COR-L47 (cell line): Measurements from ENCODE around the gene WSCD2.

ENCODE experiments used
- DNase-seq: peaks from one replicate; lab custom pipeline; 2025; lab: John Stamatoyannopoulos, UW

Gene WSCD2

GRCh38 chr12:108109504-108109903, 19.6 kb upstream of the WSCD2 start:
- DNase-seq = no peak

DNA sequence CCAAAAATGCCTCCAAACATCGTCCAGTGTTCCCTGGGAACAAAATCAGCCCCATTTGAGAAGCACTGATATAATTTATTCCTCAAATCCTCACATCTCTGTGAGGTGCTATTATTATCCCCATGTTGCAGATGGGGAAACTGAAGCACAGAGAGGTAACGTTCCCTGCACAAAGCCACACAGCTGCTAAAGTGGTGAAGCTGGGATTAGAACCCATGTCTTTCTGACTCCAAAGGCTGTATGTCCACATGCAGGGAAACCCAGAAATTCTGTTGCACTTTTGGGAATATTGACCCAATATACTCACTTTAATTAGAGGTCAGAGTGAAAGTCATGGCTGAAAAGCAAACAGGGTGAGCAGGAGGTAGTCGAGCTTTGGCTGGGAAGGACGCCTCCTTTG, 19.1 kb upstream of the WSCD2 start:
- no peak for DNase-seq

GRCh38 chr12:108110844-108111243, 18.2 kb upstream of the WSCD2 start:
- no peak for DNase-seq

GRCh38 chr12:108112832-108113556, 16.1 kb upstream of the WSCD2 start:
- no peak for DNase-seq

DNA sequence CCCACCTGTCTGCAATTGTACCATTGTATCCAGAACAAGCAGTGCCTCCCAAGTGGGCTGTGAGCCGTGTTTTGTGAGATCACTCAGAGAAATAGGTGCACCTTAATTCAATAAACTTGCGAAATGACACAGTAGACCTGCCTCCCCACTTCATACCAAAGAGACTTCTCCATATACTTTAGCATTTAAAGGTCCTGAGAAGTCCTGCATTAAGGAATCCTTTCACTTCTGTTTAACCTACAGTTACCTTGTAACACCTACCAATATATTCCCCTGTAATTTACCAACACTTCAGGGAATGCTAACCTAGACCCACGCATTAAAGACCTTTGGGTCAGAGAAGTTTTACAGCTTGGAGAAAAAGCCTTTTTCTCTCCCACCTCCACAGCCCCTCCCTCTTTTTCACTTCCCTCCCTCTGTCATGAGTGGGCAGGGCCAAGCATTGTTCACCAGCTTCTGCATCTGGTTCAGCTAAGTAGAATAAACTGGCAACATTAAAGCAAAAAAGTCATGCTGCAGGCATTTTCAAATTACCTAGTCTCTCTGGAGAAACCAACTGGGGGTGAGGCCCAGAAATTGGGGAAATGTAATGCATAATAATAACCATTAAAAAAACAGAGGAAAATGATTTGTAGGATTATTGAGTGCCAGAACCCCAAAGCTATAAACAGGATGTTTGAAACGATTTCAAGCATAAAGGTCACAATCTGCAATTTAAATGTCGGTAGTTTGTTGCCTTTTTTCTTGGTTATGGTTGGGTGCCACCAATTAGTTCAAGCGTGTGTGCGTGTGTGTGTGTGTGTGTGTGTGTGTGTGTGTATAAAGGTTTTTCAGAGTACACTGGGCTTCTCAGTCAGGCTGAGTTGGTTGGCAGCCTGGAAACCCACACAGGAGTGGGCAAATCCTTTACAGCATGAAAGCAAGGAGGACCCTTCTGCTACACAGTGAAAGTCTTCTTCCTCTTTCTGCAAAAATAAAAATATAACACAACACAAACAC, 13.7 kb upstream of the WSCD2 start:
- DNase-seq = no peak

GRCh38 chr12:108116254-108116653, 12.8 kb upstream of the WSCD2 start:
- DNase-seq = no peak

DNA sequence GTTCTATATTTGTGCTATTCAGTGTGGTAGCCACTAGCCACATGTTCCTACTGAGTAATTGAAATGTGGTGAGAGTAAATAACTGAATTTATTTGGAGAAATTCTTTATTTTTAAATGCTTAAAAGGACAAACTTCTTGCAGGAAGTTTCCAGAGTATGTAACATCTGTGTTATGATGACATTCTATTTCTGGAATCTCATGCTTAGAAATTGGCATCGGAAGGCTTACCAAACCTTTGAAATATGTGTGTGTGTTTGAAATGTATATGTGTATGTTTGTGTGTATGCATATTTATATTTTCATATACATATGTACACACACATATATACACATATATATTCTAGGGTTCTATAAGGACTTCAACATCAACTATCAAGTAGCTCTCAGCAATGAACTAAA, 12.4 kb upstream of the WSCD2 start:
- no peak for DNase-seq

GRCh38 chr12:108117163-108117849, 11.8 kb upstream of the WSCD2 start:
- no peak for DNase-seq

DNA sequence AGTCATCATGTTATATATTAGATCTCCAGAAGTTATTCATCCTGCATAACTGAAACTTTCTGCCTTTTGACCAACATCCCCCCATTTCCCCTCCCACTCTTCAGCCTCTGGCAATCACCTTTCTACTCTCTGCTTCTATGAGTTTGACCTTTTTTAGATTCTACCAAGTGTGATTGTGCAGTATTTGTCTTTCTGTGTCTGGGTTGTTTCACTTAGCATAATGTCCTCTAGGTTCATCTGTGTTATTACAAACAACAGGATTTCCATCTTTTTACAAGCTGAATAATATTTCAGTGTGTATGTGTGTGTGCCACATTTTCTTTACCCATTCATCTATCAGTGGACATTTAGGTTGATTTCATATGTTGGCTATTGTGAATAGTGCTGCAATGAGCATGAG, 11.2 kb upstream of the WSCD2 start:
- no peak for DNase-seq

DNA sequence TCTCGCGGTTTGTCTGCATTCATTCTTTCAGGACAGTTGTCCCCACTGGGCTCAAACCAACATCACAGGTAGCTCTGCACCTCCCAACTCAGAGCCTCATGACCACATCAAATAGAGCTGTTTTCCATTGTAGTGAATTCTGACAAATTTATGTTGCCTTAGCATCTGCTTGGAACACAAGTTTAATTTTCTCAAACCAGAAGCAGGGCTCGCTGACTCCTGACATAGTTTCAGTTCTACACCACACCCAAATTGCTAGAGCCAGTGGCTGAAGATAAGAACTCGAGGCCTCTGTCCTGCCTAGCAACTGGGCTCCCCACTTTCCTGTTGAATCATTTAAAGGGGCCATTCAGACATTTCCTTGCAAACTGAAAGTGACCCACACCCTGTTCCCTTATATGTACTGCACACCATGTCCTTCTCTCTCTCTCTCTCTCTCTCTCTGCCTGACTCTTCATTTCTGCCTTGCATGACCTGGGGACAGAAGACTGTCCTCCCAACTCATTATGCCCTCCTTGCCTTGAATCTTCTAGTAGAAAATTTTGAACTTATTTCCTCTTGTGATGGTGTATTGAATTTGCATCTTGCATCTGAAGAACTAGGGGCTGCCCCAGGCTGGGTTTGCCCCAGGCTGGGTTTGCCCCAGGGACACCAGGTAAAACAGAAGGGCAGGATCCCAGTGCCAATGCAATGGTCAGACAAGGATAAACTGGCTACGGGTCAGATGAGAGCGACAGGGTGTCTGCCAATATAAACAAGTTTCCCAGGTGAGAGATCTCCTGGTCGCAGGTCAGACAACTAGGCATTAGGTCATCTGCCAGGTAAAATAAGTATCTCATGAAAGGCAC, 9.7 kb upstream of the WSCD2 start:
- DNase-seq = no peak

GRCh38 chr12:108119974-108120862, 8.9 kb upstream of the WSCD2 start:
- no peak for DNase-seq

DNA sequence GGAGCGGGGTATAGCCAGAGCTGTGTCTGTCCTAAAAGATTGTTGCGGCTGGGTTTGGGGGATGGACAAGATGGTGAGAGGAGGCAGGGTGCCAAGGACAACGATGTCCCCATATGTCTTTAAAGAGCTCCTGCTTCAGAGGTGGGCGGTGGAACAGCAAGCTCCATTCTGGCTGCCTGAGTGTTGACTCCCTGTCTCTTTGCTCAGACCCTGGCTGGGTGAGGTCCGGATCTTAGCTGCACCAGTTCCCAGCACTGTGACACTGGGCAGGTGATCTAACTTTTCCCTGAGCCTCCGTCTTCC, 8.3 kb upstream of the WSCD2 start:
- no peak for DNase-seq

DNA sequence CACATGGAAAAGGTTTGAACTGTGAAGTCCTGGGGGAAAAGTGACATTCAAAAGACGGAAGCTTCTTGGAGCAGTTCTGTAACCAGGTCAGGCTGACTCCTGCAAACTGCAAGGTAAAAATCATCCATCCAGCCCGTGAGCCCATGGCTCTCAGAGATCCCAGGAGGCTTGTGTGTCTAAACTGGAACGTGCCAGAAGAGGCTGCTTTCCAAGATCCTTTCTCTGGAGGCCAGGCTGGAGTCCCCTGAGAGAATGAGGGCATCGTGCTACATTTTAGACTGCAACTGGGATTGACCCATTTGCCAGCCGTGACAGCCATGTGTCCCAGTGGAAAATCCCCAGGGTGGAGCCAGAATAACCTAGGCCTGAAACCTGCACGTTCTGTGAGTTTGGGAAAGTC, 7.8 kb upstream of the WSCD2 start:
- no peak for DNase-seq

DNA sequence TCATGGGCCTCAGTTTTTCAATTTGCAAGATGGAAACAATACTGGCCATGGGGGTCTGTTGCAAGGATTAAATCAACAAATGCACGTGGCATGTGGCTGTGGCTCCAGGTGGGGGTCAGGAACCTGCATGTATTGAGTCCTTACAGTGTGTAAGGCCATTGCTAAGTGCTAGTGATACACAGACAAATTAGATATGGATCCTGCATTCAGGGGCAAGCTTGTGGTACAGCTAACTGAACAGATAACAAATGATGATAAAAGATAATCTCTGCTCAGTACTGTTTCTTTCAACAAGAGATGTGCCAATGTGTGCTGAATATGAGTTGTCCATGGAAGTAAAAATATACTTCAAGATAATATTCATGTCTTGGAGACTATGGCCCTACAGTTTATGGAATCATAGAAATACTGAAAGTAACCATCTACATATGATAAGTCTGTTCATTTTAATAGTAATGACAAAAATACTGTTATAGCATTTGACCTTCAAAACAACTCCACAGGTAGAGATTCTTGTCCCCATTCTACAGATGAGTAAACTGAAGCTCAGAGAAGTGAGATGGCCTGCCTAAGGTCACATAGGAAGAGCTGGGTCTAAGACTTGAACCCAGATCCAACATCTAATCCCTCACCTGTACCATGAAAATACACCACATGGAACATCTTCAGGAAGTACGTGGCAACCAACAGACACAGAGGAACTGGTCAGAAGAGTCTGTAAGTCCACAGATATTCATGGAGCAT, 7.2 kb upstream of the WSCD2 start:
- no peak for DNase-seq

DNA sequence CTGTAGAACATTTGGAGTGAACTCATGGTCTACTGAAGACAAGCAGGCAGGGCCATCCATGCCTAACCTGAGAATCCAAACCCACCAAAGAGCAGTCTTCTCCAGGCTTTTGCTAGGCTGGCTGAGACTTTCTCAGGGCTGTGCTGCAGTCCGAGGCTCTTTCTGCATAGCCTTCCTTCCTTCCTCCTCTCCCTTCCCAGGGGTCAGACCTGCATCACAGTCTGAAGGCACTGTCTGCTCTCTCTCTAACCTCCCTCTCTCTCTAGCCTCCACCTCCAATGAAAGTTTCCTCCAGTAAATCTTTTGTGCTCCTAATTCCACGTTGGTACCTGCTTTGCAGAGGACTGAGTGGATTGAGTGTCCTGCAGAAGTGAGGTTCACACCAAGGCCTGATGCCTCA, 6.4 kb upstream of the WSCD2 start:
- no peak for DNase-seq

- no peak for DNase-seq
Observed at GRCh38 chr12:108123402-108123801, 5.7 kb upstream of the WSCD2 start.

- no peak for DNase-seq
Observed at GRCh38 chr12:108125073-108125472, 4.0 kb upstream of the WSCD2 start.

GRCh38 chr12:108126212-108126611, 2.9 kb upstream of the WSCD2 start:
- DNase-seq = no peak

DNA sequence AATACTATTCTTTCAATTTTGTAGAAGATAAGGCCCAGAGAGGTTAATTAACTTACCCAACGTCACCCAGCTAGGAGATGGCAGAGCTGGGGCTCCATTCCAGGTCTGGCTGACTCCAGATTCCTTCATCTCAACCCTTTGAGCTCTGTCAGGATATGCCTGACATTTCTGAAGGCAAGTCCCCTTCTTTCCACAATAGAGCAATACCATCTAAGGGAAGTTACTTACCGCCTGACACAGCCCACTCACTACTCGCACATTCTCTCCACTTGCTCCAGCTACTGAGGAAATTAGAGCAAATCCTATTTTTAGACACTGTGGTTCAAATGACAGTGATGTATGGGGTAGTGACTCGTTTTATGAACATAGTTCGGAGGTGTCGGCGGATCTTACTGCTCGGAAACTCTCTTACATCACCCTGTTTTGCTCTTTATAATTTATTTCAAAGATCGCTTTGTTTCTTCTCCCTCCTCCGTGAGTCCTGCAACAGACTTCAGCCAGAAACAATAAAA, 2.0 kb upstream of the WSCD2 start:
- DNase-seq = no peak

DNA sequence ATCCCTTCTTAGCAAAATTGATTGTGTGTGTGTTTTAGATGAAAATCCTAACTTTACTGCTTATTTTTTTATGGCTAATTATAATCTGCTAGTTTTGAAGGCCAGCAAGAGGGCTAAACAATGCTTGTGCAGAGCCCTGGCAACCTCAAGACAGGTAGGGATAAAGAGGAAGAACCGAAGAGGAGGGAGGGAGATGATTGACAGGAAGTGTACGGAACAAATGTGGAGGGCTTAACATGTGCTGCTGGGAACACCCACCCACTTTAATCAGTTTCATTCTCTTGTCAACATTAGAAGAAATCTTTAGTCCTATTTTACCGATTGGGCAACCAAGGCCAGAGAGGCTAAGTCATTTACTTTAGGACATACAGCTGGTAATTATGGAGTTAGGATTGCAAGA, 1.4 kb upstream of the WSCD2 start:
- DNase-seq = no peak
